Kidney (tissue), 14 donors: ENCODE results near the gene ITPK1. TPM values are rescaled to one million over a fixed set of nuclear protein-coding genes. Genes with fewer than 3 reads are reported as not detected.

Experiments
- DNase-seq, 5 donors: peaks; one replicate each; pipeline ENCODE4 v3.0.0-alpha.2; 2013 to 2020
- FAIRE-seq: peaks from 2 replicates; lab custom pipeline; 2012; peaks lifted over from hg19 to GRCh38; lab: Jason Lieb, UNC
- H3K27ac ChIP-seq, 2 donors: one replicate each; pipeline ENCODE4 v1.7.0; 2013; ENCODE audit warnings: low read depth in 2 of 2, low read length in 2 of 2, inconsistent platforms in 1 of 2
- H3K27me3 ChIP-seq: one replicate; pipeline ENCODE4 v1.7.1; 2013; ENCODE audit warnings: low read length, inconsistent platforms; ENCODE audit not compliant: control insufficient read depth, insufficient read depth
- H3K36me3 ChIP-seq, 3 donors: one replicate each; pipeline versions ENCODE4 v1.7.0 to v1.7.1; 2013; ENCODE audit warnings: low read length in 3 of 3, control low read depth in 1 of 3, inconsistent platforms in 1 of 3; ENCODE audit not compliant: insufficient read depth in 3 of 3, control insufficient read depth in 2 of 3
- H3K4me1 ChIP-seq, 3 donors: one replicate each; pipeline versions ENCODE4 v1.7.0 to v1.7.1; 2013; ENCODE audit warnings: low read length in 3 of 3, inconsistent platforms in 1 of 3, low read depth in 1 of 3; ENCODE audit not compliant: control insufficient read depth in 2 of 3, insufficient read depth in 2 of 3
- H3K4me3 ChIP-seq, 3 donors: one replicate each; pipeline versions ENCODE4 v1.7.0 to v1.8.1; 2013; ENCODE audit warnings: low read length in 3 of 3, control low read depth in 1 of 3, inconsistent platforms in 1 of 3
- H3K9ac ChIP-seq, 3 donors: one replicate each; pipeline versions ENCODE4 v1.7.0 to v1.7.1; 2013; ENCODE audit warnings: low read length in 3 of 3, control low read depth in 1 of 3, inconsistent platforms in 1 of 3
- H3K9me3 ChIP-seq, 3 donors: one replicate each; pipeline versions ENCODE4 v1.7.0 to v1.7.1; 2013; ENCODE audit warnings: low read length in 3 of 3, control low read depth in 1 of 3, inconsistent platforms in 1 of 3; ENCODE audit not compliant: control insufficient read depth in 2 of 3, insufficient read depth in 1 of 3
- intact Hi-C: fragments of 100-400 bp; cut with DNase I; formaldehyde crosslinking; loops from one replicate; pipeline ENCODE4 v1.11.1; 2022
- polyA plus RNA-seq: library from polyadenylated mRNA; stranded (reverse); fragments of 350-450 nt; fragmentation: Illumina TruSeq; extraction: RNeasy Lipid Tissue Mini Kit (QIAGEN cat#74804); gene quantifications from one replicate; pipeline ENCODE4 v1.2.3, GENCODE V29; 2014; ENCODE audit warnings: low read depth, low replicate concordance; ENCODE audit not compliant: insufficient read depth
- total RNA-seq: library from RNA; stranded (reverse); fragmentation: NEBNext Ultra II Directional; extraction: Animal tissue kit (Norgen Biotek cat#: 25700); gene quantifications from one replicate; pipeline ENCODE4 v1.2.1, GENCODE V29; 2021
- TF ChIP-seq, protein P1 (sequence below): IDR thresholded peaks from 3 replicates; pipeline ENCODE4 v1.5.1; 2012; ENCODE audit warnings: mild to moderate bottlenecking, moderate library complexity, borderline replicate concordance; ENCODE audit not compliant: insufficient read depth; ENCODE audit errors: extremely low read depth
- donor health status: control.
- donor health status: control.
- donor health status: control.
- donor health status: control.
- donor health status: control.
- donor health status: DM: yes; HTN: yes; CAD: no.
- donor health status: Normal renal cell carcinoma (clear cell type).

Gene ITPK1
- total and polyA plus RNA-seq, 2 donors from 2014 or later, result 43.6 to 92.0 TPM

DNA sequence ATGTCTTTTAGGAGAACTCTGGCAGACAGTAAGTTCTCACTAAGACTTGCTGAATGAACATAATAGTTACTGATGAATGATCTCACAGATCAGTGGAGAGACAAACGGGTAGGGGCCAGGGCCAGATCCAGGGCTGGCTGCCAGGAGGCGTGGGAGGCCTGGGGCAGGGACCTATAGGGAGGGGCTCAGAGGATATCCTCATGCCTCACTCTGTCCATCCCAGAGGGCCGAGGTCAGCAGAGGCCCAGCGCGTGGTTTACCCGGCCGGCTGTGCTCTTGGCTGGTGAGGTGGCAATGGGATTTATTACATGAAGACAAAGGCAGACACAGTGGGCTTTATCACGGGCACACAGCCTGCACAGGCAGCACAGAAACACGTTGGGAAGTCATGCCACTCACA, 107.3 kb downstream of the ITPK1 start:
- no peak overlapping the region for H3K9ac ChIP-seq
- H3K4me3 ChIP-seq, result no peak overlapping the region
- DNase-seq, result peak in 2 of 5 donors; percentile 51 to 54
- intact Hi-C loops, result no loop called here
- no peaks in the 10 kb centered on the region for H3K36me3 ChIP-seq
- FAIRE-seq, result no peak
- no peaks in the 10 kb centered on the region for H3K9me3 ChIP-seq
- TF ChIP-seq, protein P1, sequence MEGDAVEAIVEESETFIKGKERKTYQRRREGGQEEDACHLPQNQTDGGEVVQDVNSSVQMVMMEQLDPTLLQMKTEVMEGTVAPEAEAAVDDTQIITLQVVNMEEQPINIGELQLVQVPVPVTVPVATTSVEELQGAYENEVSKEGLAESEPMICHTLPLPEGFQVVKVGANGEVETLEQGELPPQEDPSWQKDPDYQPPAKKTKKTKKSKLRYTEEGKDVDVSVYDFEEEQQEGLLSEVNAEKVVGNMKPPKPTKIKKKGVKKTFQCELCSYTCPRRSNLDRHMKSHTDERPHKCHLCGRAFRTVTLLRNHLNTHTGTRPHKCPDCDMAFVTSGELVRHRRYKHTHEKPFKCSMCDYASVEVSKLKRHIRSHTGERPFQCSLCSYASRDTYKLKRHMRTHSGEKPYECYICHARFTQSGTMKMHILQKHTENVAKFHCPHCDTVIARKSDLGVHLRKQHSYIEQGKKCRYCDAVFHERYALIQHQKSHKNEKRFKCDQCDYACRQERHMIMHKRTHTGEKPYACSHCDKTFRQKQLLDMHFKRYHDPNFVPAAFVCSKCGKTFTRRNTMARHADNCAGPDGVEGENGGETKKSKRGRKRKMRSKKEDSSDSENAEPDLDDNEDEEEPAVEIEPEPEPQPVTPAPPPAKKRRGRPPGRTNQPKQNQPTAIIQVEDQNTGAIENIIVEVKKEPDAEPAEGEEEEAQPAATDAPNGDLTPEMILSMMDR, result no peak
- peaks cover 0 to 25% (median 8%) of the 10 kb centered on the region in 3 donors for H3K4me1 ChIP-seq
- H3K27me3 ChIP-seq, result no peaks in the 10 kb centered on the region
- no peak overlapping the region for H3K27ac ChIP-seq

DNA sequence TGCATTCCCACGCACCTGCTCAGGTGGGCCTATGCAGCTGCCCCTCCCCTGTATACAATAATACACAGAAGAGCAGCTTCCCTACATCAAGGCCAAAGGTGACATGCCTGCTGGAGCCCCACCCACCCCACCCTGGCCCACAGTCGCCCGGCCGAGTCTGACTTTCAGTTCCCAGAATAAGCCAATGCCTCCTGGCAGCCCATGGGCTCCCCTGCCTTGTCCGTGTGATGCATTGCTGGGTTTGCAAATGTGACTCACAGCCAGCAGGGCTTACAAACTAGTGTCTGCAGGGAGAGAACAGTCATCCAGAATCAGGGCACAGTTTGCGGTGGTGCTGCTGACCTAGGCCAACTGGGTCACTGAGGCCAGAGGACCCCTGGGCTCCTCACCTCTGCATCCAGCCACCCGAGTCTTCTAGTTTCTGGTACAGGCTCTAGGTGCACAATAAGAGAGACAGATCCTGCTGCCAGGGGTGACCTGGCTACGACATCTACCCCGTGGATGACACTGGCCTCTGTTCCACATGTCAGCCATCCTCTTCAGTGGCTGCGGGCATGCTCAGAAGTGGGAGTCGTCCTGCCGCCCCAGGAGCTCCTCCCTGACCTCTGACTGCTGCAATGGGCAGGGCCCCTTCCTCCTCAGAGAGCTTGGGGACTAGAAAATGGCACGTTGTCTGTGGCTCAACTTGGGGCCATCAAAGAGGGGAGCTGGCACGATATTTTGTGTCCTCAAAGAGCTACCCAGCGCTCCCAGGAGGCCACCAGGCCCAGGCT, 108.3 kb downstream of the ITPK1 start:
- TF ChIP-seq, protein P1, result no peak
- intact Hi-C loops, result no loop called here
- DNase-seq (peak in 1 of 5 donors; percentile 57), FAIRE-seq (no peak)
- no peak overlapping the region for H3K9ac ChIP-seq
- peak overlapping the region in 1 of 2 donors; percentile 54 for H3K27ac ChIP-seq
- no peaks in the 10 kb centered on the region for H3K27me3 ChIP-seq
- H3K9me3 ChIP-seq, result no peaks in the 10 kb centered on the region
- H3K4me3 ChIP-seq, result no peak overlapping the region
- H3K36me3 ChIP-seq, result no peaks in the 10 kb centered on the region
- H3K4me1 ChIP-seq, result peaks cover 0 to 22% (median 0%) of the 10 kb centered on the region in 3 donors

DNA sequence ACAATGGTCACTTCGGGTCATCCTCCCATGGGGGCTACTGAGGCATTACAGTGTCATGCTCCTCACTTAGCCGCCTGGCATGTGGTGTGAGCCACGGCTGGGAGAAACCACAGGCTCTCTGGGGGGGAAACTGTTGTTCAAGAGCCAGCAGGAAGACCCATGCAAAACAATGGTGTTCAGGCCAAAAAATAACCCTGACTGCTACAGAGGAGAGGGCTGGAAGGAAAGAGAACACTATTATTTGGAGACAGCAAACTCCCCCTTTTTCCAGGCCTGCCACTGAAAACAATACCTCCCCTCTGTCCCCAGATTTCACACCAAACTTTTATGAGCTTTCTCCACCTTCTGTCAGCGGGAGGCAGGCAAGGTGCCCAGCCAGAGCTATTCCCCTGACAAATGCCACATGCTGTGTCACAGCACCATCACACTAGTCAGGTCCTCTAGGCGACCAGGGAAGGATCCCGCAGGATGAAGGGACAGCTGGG, 109.1 kb downstream of the ITPK1 start:
- no peaks in the 10 kb centered on the region for H3K27me3 ChIP-seq
- DNase-seq, result peak in 1 of 5 donors; percentile 21
- H3K4me3 ChIP-seq, result no peak overlapping the region
- H3K27ac ChIP-seq, result no peak overlapping the region
- FAIRE-seq, result no peak
- H3K9ac ChIP-seq, result no peak overlapping the region
- intact Hi-C loops, result no loop called here
- H3K36me3 ChIP-seq, result no peaks in the 10 kb centered on the region
- H3K9me3 ChIP-seq, result no peaks in the 10 kb centered on the region
- peaks cover 0 to 15% (median 0%) of the 10 kb centered on the region in 3 donors for H3K4me1 ChIP-seq
- TF ChIP-seq, protein P1, result no peak
